ENCODE results near the gene USP6. TPM values are rescaled to one million over a fixed set of nuclear protein-coding genes. Genes with fewer than 3 reads are reported as not detected.

Gene USP6
- total RNA-seq (2012; rRNA removed) (not detected in 2 replicates), polyA plus RNA-seq (2012; rRNA removed) (0.01 and 0.02 TPM in 2 replicates), Bru-seq, nascent RNA (percentile 2 among the genes with signal in this experiment), BruChase-seq, experiment 1, labeled RNA remaining after a 6-hour chase (percentile 2 among the genes with signal in this experiment), BruChase-seq, experiment 2, labeled RNA remaining after a 2-hour chase (percentile 2 among the genes with signal in this experiment)
- not detected in 2 replicates for polyA plus RNA-seq (2012; cell fraction: cytosol; rRNA removed)
- polyA plus RNA-seq (2012; cell fraction: nucleus; rRNA removed; ENCODE audit: low replicate concordance): 0.02 and 0.13 TPM in 2 replicates
- long read RNA-seq: 0 reads

- 30% methylated on average over 24 of the region's 87 CpGs; no CpG with 5 or more reads in 1 of the 2 experiments for WGBS, 2 experiments (ENCODE audit: extremely low coverage in 2 of 2, insufficient read length in 1 of 2)
- dilution Hi-C loops (cut with HindIII; ENCODE audit: low sequenced_read_pairs, unreplicated experiment) (no loop called here), intact Hi-C loops (cut with micrococcal nuclease) (no loop called here), in situ Hi-C loops (cut with MboI; ENCODE audit: low sequenced_read_pairs) (no loop called here)
- Histone ChIP-seq H3K9me3 (ENCODE audit: control insufficient read depth, insufficient read depth, low read length) (peaks cover 19% of the 10 kb centered on the region), H3K79me1 (ENCODE audit: low read depth in 1 of 2, low read length in 2 of 2) (peaks cover 5 to 10% of the 10 kb centered on the region in 2 experiments; a peak in 3 of 4 replicates), H2BK120ac (ENCODE audit: low read depth, low read length) (no peak within 1 kb of the TSS), H2AFZ (replicated peaks; ENCODE audit: low read length, poor library complexity) (peak within 1 kb of the TSS; percentile 61), H2AK5ac (ENCODE audit: low read depth, low read length) (no peak within 1 kb of the TSS), H2AK9ac (replicated peaks; ENCODE audit: low read depth, low read length, poor library complexity) (no peak within 1 kb of the TSS), H3K4me1 (ENCODE audit: control insufficient read depth, insufficient read depth, low read length) (no peaks in the 10 kb centered on the region), H3K4ac (ENCODE audit: low read depth, low read length) (no peak within 1 kb of the TSS), H3K56ac (ENCODE audit: extremely low read depth, insufficient read depth, low read length) (no peak within 1 kb of the TSS), H3K4me3 (ENCODE audit: insufficient read depth, low read depth, low read length) (no peak within 1 kb of the TSS), H3K14ac (replicated peaks; ENCODE audit: low read depth, low read length) (no peak within 1 kb of the TSS), H2BK15ac (ENCODE audit: low read depth, low read length) (no peak within 1 kb of the TSS), H3K36me3 (ENCODE audit: control insufficient read depth, insufficient read depth, low read length) (no peaks in the 10 kb centered on the region), H4K8ac (ENCODE audit: low read depth in 2 of 2, low read length in 2 of 2) (no peak within 1 kb of the TSS), H3K18ac (ENCODE audit: low read depth, low read length) (no peak within 1 kb of the TSS), H2BK5ac (ENCODE audit: low read depth, low read length, poor library complexity, severe bottlenecking) (no peak within 1 kb of the TSS), H2BK20ac (ENCODE audit: low read depth, low read length) (no peak within 1 kb of the TSS), H3K27ac (ENCODE audit: insufficient read depth, low read length) (no peak within 1 kb of the TSS), H4K20me1 (ENCODE audit: insufficient read depth, low read length) (no peaks in the 10 kb centered on the region), H4K5ac (ENCODE audit: low read depth, low read length) (no peak within 1 kb of the TSS), H3K23ac (ENCODE audit: low read depth, low read length) (no peak within 1 kb of the TSS), H3K9me1 (ENCODE audit: insufficient read depth, low read length) (no peaks in the 10 kb centered on the region), H3K4me2 (ENCODE audit: low read depth, low read length) (no peak within 1 kb of the TSS), H3K9ac (ENCODE audit: low read depth, low read length) (no peak within 1 kb of the TSS), H3K27me3 (ENCODE audit: control insufficient read depth, insufficient read depth, low read length) (peaks cover 42% of the 10 kb centered on the region), H4K91ac (ENCODE audit: insufficient read depth, low read depth, low read length) (no peak within 1 kb of the TSS)
- no TSS peak for BruUV-seq (replicated peaks)
- ATAC-seq (ENCODE audit: low read depth) (no peak), DNase-seq (no peak)
- ChIA-PET POLR2A (ENCODE audit: unreplicated experiment) (no interaction called here), CTCF (no interaction called here)
- TF ChIP-seq BHLHE40 (IDR thresholded peaks at IDR 0.05; ENCODE audit: low read depth, low read length): no peak
- TF ChIP-seq MXI1 (IDR thresholded peaks at IDR 0.05; ENCODE audit: borderline replicate concordance, low read depth, low read length): no peak
- no peak for TF ChIP-seq SMC3 (IDR thresholded peaks at IDR 0.05; ENCODE audit: low read depth, low read length)
- TF ChIP-seq USF2 (IDR thresholded peaks at IDR 0.05; ENCODE audit: low read depth, low read length): no peak
- TF ChIP-seq MAZ (IDR thresholded peaks at IDR 0.05; ENCODE audit: borderline replicate concordance, low read depth, low read length): no peak
Observed at GRCh38 chr17:5115673-5116651, at the start of gene USP6. USP6 (plus strand) TSS chr17:5116032; CDS start chr17:5130368, 14,336 bp downstream.

All from IMR-90 (cell line).